Tibial nerve (tissue), 4 donors: ENCODE measurements around the gene DGUOK.

Experiments
- CTCF ChIP-seq, 5 experiments: fragments of 200-600 bp in 3 of 5; fragments of 450-650 bp in 2 of 5; sonication (generic) in 3 of 5; IDR thresholded peaks; one replicate each; pipeline ENCODE4 v1.5.1; 2016 to 2019; ENCODE audit warnings: antibody characterized with exemption in 5 of 5, mild to moderate bottlenecking in 3 of 5, moderate library complexity in 2 of 5
- EP300 ChIP-seq, 2 donors: sonication (generic); formaldehyde crosslinking; IDR thresholded peaks; one replicate each; pipeline ENCODE4 v1.6.1; 2017; ENCODE audit warnings: antibody characterized with exemption in 2 of 2, mild to moderate bottlenecking in 1 of 2
- POLR2A ChIP-seq, 2 donors: fragments of 450-650 bp; IDR thresholded peaks; one replicate each; pipeline ENCODE4 v1.6.1; 2017; ENCODE audit warnings: antibody characterized with exemption in 2 of 2, mild to moderate bottlenecking in 2 of 2, moderate library complexity in 2 of 2

GRCh38 chr2:73979686-73980085, 53.0 kb downstream of the DGUOK start:
- no peak for TF ChIP-seq CTCF (IDR thresholded peaks at IDR 0.05)
- TF ChIP-seq POLR2A (IDR thresholded peaks at IDR 0.05) = no peak
- peak in 1 of 2 donors; percentile 35 for TF ChIP-seq EP300 (IDR thresholded peaks at IDR 0.05)
